KG1 (cell line): ENCODE data around the gene USF2.

Source experiments
- DNase-seq: peaks from one replicate; lab custom pipeline; 2025; lab: John Stamatoyannopoulos, UW

Gene USF2

DNA sequence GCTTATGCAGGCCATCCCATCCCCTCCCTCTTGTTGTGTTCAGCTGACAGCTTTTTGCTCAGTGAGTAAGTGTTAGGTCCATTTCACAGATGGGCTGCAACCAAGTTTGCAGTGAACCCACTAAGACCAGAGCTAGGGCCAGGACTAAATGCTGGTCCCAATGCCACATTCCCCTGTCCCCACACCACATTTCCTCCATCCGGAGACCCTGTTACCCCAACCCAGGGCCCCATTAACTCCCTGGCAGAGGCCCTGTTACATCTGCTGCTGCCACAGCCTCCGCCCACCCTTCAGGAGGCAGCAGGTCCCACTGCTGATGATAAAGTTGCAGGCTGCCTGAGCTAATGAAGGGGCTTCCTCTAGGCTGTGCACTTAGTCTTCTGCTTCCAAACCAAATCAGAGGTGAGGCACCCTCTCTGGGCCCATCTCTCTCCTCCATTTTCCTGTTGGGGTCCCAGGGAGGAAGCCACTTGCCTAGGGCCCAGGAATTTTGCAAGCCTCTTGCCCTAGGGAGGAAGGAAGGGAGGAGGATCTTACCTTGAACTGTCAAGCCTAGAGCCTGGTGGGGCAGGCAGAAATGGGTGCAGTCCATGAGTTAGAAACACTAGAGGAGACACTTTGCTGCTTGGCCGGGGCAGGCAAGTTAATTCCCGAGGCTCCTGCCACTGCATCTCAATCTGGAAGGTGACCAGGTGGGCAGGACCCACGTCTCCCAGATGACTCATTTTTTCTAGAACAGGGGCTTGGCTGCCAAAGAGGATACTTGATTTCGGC is 3.4 kb upstream of the USF2 start:
- DNase-seq, result no peak

DNA sequence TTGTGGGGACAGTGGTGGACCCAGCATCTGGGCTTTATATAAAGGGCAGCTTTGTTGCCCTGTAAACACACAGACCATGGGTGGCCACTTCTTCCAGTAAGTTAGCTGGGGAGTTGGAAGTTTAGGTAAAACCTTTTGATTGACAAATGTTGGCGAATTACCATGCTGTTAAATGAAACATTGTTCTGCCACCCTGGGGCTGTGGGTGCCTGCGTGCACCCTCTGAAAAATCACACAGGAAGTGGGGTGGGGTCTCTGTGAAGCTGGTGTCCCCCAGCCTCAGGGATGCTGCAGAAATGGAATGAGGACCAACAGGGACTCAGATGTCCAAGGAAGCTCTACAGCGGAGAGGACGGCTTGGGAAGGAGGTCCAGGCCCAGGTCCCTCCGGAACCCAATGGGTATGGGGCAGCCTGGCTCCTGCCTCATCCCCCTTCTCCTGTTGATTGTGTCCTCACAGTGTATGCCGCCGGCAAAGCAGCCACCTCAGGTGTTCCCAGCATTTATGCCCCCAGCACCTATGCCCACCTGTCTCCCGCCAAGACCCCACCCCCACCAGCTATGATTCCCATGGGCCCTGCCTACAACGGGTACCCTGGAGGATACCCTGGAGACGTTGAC is 2.8 kb upstream of the USF2 start:
- DNase-seq, result no peak

DNA sequence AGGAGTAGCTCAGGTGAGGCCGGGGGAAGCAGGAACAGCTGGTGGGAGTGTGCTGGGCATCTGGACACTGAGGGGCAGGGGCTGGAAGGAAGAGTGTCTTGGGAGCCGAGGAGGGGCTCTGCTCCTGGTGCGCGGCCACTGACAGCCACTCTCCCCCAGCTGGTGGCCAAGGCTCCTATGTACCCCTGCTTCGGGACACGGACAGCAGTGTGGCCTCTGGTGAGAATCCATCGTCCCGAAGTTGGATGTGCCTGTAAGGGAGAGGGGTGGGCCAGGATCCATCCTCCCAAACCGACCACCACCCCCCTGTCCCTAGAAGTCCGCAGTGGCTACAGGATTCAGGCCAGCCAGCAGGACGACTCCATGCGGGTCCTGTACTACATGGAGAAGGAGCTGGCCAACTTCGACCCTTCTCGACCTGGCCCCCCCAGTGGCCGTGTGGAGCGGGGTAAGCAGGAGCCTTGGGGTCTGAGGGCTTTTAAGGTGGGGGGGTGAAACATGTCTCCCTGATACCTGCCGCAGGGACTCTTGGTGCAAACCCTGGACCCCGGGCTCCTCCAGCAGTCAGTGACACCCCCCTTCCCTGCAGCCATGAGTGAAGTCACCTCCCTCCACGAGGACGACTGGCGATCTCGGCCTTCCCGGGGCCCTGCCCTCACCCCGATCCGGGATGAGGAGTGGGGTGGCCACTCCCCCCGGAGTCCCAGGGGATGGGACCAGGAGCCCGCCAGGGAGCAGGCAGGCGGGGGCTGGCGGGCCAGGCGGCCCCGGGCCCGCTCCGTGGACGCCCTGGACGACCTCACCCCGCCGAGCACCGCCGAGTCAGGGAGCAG is 2.0 kb upstream of the USF2 start:
- DNase-seq, result no peak

DNA sequence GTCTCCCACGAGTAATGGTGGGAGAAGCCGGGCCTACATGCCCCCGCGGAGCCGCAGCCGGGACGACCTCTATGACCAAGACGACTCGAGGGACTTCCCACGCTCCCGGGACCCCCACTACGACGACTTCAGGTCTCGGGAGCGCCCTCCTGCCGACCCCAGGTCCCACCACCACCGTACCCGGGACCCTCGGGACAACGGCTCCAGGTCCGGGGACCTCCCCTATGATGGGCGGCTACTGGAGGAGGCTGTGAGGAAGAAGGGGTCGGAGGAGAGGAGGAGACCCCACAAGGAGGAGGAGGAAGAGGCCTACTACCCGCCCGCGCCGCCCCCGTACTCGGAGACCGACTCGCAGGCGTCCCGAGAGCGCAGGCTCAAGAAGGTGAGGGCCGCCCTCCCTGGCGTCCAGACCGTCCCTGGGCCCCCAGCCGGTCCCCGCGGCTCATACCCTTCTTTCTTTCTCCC is 1.4 kb upstream of the USF2 start:
- DNase-seq, result no peak

DNA sequence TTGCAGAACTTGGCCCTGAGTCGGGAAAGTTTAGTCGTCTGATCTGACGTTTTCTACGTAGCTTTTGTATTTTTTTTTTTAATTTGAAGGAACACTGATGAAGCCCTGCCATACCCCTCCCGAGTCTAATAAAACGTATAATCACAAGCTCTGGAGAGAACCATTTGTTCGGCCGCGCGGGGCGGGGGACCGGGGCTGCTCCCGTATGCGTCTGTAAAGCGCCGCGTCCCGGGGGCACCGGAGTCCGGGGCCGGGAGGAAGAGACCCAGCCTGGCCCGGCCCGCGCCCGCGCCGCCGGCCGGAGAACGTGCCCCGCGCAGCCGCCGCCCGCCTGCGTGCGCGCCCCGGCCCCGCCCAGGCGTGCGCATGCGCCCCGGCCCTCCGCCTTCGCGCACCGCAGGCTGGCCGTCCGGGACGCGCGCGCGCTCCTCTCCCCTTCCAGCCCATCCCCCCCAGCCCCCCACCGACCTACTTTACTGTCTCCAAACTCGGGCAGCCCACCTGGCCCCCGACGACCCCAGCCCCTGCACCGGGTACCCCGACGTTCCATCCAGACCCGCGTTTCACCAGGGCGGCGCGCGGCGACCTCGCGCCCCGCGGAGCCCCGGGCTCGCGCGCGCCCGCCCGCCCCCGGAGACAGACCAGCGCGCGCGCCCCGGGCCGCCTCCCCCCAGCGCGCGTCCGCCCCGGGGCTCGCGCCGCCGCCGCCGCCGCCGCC is 785 bp upstream of the USF2 start:
- DNase-seq, result peak; percentile 32

DNA sequence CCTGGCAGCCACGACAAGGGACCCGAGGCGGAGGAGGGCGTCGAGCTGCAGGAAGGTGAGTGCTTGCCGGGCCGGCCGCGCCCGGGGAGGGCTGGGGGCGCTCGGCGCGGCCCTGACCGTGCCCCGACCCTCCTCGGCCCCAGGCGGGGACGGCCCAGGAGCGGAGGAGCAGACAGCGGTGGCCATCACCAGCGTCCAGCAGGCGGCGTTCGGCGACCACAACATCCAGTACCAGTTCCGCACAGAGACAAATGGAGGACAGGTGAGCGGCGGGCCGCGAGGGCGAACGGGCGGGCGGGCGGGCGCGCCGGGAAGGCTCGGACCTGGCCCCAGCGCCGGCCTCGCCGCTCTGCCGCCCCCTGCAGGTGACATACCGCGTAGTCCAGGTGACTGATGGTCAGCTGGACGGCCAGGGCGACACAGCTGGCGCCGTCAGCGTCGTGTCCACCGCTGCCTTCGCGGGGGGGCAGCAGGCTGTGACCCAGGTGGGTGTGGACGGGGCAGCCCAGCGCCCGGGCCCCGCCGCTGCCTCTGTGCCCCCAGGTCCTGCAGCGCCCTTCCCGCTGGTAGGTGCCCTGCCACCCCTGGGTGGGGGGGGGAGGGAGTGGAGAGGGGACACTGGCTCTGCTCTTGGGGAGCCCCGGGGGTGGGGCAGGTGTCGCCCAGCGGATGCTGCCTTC is 816 bp downstream of the USF2 start:
- peak; percentile 19 for DNase-seq

DNA sequence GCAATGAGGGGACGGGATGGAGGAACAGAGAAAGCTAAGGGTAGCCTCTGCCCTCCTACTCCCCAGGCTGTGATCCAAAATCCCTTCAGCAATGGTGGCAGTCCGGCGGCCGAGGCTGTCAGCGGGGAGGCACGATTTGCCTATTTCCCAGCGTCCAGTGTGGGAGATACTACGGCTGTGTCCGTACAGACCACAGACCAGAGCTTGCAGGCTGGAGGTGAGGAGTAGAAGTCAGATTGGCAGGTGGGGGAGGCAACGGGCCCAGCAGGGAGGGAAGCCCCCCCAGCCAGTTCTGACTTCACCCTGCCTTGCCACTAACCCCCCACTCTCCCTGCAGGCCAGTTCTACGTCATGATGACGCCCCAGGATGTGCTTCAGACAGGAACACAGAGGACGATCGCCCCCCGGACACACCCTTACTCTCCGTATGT is 1.6 kb downstream of the USF2 start:
- DNase-seq, result no peak

DNA sequence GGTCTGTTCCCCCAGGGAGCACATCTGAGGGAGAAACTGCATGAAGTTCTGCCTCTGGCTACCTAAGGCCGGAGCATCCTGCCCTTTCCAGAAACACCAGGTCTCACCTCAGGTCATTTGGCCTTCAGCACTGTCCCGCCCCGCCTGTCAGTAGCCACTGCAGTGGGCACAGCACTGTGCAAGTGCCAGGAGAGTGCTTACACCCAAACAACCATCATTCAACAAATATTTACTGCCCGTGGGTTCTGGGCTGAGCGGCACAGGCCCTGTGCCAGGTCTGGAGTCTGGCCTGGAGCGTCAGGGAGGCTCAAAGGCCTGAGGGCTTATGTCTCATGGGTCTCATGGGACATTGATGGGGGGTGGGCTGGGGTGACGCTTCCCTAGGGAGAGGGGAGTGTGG is 2.8 kb downstream of the USF2 start:
- no peak for DNase-seq

DNA sequence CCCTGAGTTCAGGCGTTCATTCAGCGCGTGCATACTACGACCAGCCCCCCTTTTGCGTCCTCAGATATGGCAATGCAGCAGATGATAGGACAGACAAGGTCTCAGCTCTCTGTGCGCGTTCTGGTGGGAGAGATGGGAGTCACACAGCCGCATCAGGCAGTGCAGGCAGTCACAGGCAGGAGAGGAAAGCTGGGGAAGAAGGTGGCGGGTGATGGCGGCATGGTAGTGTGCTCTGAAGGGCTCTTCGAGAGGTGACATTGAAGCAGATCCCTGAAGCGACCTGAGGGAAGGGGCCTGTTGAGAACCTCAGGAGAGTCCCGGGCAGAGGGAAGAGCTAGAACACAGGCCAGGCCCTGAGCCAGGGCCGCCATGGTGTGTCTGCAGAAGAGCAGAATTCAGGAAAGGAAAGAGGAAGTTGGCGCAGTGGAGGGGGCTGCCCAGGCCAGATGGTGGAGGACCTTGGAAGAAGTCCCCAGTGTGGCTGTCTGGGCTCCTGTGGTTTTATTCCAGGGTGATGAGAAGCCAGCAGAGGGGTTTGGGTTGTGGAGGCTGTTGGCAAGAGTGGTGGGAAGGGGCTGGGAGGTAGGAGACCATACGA is 3.5 kb downstream of the USF2 start:
- no peak for DNase-seq

DNA sequence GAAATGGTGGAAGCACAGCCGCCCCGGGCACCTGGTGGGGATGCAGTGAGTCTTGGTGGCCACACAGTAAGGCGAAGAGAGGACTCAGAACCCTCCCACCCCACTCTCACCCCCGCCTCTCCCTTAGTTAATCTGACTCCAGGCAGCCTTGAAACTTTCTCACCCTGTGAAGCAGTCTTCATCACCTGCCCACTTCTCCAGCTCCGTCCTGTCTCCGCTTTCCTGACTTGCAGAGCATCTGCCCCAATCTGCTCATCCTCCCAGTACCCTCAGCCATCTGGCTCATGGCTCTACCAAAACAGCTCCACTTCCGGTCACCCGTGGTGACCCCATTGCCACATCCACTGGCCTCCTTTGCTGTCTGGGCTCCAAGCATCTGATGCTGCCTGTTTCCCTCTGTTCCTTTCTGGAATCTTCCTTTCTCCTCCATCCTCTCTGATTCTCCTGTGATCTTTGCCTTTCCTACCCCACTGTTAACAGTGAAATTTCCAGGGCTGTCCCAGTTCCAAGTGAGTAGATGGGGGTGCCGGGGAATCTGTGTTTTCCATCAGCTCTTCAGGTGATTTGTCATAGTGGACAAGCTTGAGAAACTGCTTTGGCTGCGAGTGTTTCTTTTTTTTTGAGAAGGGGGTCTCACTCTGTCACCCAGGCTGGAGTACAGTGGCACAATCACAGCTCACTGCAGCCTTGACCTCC is 4.3 kb downstream of the USF2 start:
- DNase-seq, result no peak

DNA sequence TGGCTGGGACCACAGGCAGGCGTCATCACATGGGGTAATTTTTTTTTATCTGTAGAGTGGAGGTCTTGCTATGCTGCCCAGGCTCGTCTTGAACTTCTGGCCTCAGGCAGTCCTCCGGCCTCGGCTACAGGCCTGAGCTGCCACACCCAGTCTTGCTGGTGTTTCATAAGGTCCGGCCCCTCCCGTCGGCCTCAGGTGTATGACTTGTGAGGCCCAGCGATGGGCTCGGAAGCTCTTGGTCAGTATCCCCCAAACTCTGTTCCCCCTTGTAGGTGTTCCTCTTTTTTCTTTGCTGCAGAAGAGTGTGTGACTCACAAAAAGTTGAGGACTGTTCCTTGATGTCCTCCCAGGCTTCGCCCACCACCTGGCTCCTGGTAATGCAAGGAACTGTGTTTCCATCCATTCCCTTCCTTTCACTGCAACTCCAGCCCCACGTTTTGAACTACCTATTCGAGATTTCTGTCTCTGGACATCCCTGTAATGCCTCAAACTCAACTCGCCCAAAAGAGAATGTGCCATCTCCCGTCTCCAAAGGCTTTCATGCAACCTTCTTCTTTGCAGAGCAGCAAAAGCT is 5.0 kb downstream of the USF2 start:
- no peak for DNase-seq

DNA sequence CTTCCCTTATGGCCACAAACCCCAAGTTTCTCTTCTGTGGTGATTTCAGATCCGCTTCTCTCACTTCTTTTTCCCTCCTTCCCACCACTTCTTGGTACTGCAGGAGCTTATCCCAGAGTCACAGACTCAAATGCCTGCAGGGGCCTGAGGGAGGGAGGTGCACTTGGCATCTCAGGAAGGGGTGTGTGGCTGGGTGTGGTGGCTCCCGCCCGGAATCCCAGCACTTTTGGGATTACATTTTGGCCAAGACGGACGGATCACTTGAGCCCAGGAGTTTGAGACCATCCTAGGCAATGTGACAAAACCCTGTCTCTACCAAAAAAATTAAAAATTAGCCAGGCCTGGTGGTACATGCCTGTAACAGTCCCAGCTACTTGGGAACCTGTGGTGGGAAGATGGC is 5.6 kb downstream of the USF2 start:
- no peak for DNase-seq

DNA sequence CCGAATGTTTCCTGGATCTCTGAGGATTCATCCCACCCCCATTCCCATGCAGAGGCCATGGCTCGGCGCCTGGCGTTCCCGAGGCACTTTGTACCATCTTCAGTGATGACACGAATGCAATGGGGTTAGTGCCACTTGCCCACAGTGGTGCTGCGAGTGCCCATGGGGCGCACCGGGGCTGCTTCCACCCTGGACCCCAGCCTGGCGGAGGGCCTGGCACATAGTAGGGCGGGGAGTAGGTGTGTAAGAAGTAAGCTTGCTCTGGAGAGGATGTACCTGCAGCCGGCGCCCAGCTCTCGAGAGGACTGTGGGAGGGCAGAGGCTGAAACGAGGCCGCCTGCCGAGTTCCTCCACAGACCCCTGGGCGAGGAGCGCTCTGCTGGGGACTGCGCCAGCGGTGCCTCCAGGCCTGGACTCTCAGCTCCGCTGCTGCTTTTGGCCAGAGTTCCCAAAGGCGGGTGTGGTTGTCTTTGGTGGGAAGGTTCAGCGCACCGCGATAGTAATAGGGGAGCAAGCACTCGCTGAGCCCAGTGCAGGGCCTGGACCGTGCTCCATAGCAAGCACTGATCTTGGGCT is 8.0 kb downstream of the USF2 start:
- no peak for DNase-seq

DNA sequence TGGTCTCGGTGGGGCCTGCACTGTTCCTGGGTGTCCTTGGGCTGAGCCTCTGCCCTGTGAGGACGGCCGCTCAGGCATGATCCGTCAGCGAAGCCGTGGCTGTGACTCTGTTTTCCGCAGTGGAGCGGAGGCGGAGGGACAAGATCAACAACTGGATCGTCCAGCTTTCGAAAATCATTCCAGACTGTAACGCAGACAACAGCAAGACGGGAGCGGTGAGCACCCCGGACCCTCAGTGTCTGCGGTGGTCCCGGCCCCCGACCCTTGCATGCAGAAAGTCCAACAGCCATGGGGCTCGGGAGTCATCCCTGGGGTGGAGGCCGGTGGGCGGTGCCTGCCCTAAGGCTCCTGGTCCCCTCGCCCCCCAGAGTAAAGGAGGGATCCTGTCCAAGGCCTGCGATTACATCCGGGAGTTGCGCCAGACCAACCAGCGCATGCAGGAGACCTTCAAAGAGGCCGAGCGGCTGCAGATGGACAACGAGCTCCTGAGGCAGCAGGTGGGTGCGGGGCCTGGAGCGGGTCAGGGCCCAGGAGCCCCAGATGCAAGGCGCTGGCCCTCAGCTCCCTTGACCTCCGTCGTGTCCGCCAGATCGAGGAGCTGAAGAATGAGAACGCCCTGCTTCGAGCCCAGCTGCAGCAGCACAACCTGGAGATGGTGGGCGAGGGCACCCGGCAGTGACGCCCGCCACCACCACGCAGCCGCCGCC is 10.0 kb downstream of the USF2 start:
- no peak for DNase-seq

DNA sequence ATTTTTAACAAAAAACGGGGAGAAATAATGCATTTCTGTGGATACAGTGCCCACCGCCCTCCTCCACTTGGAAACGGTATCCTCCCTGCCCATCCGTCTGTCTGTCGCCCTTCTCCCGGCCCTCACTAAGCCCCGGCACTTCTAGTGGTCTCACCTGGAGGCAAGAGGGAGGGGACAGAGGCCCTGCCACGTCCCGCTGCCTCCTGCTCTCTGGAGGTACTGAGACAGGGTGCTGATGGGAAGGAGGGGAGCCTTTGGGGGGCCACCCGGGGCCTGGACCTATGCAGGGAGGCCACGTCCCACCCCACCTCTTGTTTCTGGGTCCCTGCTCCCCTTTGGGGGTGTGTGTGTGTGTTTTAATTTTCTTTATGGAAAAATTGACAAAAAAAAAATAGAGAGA is 10.6 kb downstream of the USF2 start:
- DNase-seq, result no peak

DNA sequence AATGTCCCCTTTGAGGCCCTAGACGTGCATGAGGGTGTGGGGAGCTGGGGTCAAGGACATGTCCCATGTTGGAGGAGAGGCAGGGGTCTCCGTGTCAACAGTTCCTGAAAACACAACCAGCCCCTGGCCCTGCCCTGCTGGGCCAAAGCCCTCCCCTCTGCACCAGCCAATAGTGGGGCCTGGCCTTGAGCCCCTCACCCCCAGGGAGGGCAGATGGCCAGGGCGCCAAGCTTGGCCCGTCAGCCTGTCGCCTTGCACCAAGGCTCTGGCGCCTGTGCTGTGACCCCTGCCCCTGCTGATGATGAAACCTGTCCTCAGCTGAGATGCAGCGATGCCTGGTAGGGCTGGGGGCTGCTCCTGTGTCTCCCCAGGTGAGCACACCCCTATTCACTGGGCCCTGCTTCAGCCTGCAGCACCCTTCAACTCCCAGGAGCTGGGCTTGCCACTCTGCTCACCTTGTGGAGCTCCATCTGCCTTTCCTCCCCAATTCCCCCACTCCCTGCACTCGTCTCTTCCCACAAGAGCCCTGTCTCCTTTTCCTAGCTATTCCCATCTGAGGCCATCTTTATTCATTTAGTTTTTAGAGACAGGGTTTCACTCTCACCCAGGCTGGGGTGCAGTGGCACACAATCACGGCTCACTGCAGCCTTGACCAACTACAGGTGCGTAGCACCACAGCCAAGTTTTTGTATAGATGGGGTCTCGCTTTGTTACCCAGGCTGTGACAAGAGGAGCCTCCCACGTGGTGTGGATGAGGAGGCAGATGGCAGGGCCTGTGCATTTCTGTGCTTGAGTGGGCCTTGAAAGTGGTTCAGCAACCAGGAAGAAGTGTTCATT is 11.4 kb downstream of the USF2 start:
- DNase-seq, result no peak

DNA sequence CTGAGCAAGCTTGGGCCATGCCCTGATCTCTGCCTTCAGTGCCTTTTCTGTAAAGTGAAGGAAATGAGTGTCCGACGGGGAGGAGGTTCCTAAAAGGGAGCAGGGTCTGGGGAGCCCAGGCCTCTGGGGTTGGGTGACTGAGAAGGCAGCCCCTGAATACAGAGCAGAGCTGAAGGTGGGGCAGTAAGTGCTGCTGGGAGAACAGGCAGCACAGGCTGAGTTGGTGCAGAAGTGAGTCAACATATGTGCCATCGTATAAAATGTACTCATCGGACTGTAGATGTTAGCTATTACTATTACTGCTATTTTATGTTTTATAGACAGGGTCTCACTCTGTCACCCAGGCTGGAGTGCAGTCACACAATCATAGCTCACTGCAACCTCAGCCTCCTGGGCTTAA is 12.5 kb downstream of the USF2 start:
- no peak for DNase-seq
